AG09319 (cell line): ENCODE results near the gene TM9SF4.
"Not testable (repeated sequence)": the region's sequence is repeated elsewhere in the genome, so short reads cannot be mapped to it uniquely, and the experiment has no call there.

Source experiments
- DNase-seq: peaks from one replicate; pipeline ENCODE4 v3.0.0-alpha.2; 2010; ENCODE audit warnings: low read depth; ENCODE audit errors: extremely low read depth
- CTCF ChIP-seq: IDR thresholded peaks from 2 replicates; pipeline ENCODE4 v1.5.1; 2011; ENCODE audit warnings: low read depth, mild to moderate bottlenecking, inconsistent platforms, low read length, moderate library complexity

TM9SF4 gene

GRCh38 chr20:32165836-32166545 is 56.5 kb downstream of the TM9SF4 start:
- no peak for TF ChIP-seq CTCF

GRCh38 chr20:32167552-32167951 is 58.0 kb downstream of the TM9SF4 start:
- DNase-seq: no peak
- TF ChIP-seq CTCF: no peak

More at GRCh38 chr20:32165836-32166545, 56.5 kb downstream of the TM9SF4 start:
- DNase-seq: no peak

- TF ChIP-seq CTCF: no peak
- no peak for DNase-seq
Measured at GRCh38 chr20:32168184-32168910, 58.8 kb downstream of the TM9SF4 start.

GRCh38 chr20:32177696-32178095 is 68.2 kb downstream of the TM9SF4 start:
- DNase-seq: not testable (repeated sequence)

GRCh38 chr20:32179515-32179914 is 70.0 kb downstream of the TM9SF4 start:
- no peak for DNase-seq
- no peak for TF ChIP-seq CTCF

- TF ChIP-seq CTCF: no peak
- no peak for DNase-seq
Measured at GRCh38 chr20:32179934-32180333, 70.4 kb downstream of the TM9SF4 start.

GRCh38 chr20:32181606-32182005 is 72.1 kb downstream of the TM9SF4 start:
- no peak for TF ChIP-seq CTCF
- DNase-seq: no peak
